HEK293 (cell line): Measurements from ENCODE around the gene MAN2A2.

Experiments
- CTCF ChIA-PET: fragments of 350-600 bp; formaldehyde crosslinking; extraction: SDS; loops from one replicate; lab custom pipeline; 2021; ENCODE audit warnings: antibody characterized with exemption; lab: Yijun Ruan, JAX
- POLR2A ChIA-PET: fragments of 300-600 bp; formaldehyde crosslinking; extraction: SDS; loops from one replicate; lab custom pipeline; 2020; ENCODE audit warnings: antibody characterized with exemption, inconsistent platforms; lab: Yijun Ruan, JAX
- H3K27ac ChIP-seq: fragments of 200-500 bp; sonication (Bioruptor generic); 2 replicates; pipeline ENCODE4 v1.5.1; 2014; ENCODE audit warnings: low read depth, low read length, control low read depth, inconsistent platforms; ENCODE audit errors: extremely low read depth
- H3K36me3 ChIP-seq, 2 experiments: fragments of 200-500 bp in 1 of 2; sonication (Bioruptor generic) in 1 of 2; 1 replicate in 1 of 2; 2 replicates in 1 of 2; pipeline ENCODE4 v1.5.1; 2014 to 2017; ENCODE audit warnings: inconsistent platforms in 2 of 2, low read length in 2 of 2; ENCODE audit not compliant: control insufficient read depth in 2 of 2, insufficient read depth in 1 of 2
- H3K4me1 ChIP-seq: fragments of 200-500 bp; sonication (Bioruptor generic); 2 replicates; pipeline ENCODE4 v1.5.1; 2014; ENCODE audit warnings: mild to moderate bottlenecking, low read length, inconsistent platforms; ENCODE audit not compliant: control insufficient read depth, insufficient read depth
- H3K4me3 ChIP-seq: 2 replicates; pipeline ENCODE4 v1.5.1; 2011; ENCODE audit warnings: low read depth, mild to moderate bottlenecking, control low read depth, low read length, moderate library complexity
- H3K9me3 ChIP-seq: fragments of 200-500 bp; sonication (Bioruptor generic); 2 replicates; pipeline ENCODE4 v1.5.1; 2014; ENCODE audit warnings: low read depth, low read length, inconsistent platforms; ENCODE audit not compliant: control insufficient read depth, insufficient read depth
- ATF2 ChIP-seq: fragments of 450-650 bp; formaldehyde crosslinking; IDR thresholded peaks from 2 replicates; pipeline ENCODE4 v1.5.1; 2016; ENCODE audit warnings: missing biosample characterization, missing genetic modification characterization, low read depth
- ELK4 ChIP-seq: IDR thresholded peaks from 2 replicates; pipeline ENCODE4 v1.6.1; 2011; ENCODE audit warnings: mild to moderate bottlenecking, low read depth, low read length, borderline replicate concordance
- KLF10 ChIP-seq: fragments of 450-650 bp; IDR thresholded peaks from 2 replicates; pipeline ENCODE4 v1.5.1; 2018; ENCODE audit warnings: missing biosample characterization, mild to moderate bottlenecking, missing genetic modification characterization
- ZBTB26 ChIP-seq: fragments of 450-650 bp; formaldehyde crosslinking; optimal IDR thresholded peaks from 2 replicates; pipeline ENCODE3; 2016; ENCODE audit warnings: missing biosample characterization, mild to moderate bottlenecking, missing genetic modification characterization
- ZBTB48 ChIP-seq: fragments of 450-650 bp; formaldehyde crosslinking; IDR thresholded peaks from 2 replicates; pipeline ENCODE4 v1.5.1; 2016; ENCODE audit warnings: missing biosample characterization, missing genetic modification characterization
- ZFP41 ChIP-seq: fragments of 450-650 bp; formaldehyde crosslinking; IDR thresholded peaks from 2 replicates; pipeline ENCODE4 v1.5.1; 2016; ENCODE audit warnings: missing biosample characterization, missing genetic modification characterization, borderline replicate concordance
- ZNF112 ChIP-seq: fragments of 450-650 bp; formaldehyde crosslinking; IDR thresholded peaks from 2 replicates; pipeline ENCODE4 v1.5.0; 2017; ENCODE audit warnings: missing biosample characterization, missing genetic modification characterization
- ZNF121 ChIP-seq: fragments of 450-650 bp; formaldehyde crosslinking; IDR thresholded peaks from 2 replicates; pipeline ENCODE4 v1.5.1; 2016; ENCODE audit warnings: missing biosample characterization, missing genetic modification characterization
- ZNF202 ChIP-seq: fragments of 450-650 bp; formaldehyde crosslinking; IDR thresholded peaks from 2 replicates; pipeline ENCODE4 v1.5.1; 2016; ENCODE audit warnings: missing biosample characterization, missing genetic modification characterization, borderline replicate concordance
- ZNF223 ChIP-seq: fragments of 450-650 bp; formaldehyde crosslinking; IDR thresholded peaks from 2 replicates; pipeline ENCODE4 v1.5.1; 2016; ENCODE audit warnings: missing biosample characterization, missing genetic modification characterization
- ZNF266 ChIP-seq: fragments of 450-650 bp; formaldehyde crosslinking; IDR thresholded peaks from 2 replicates; pipeline ENCODE4 v1.5.1; 2016; ENCODE audit warnings: missing biosample characterization, missing genetic modification characterization, low read depth
- ZNF292 ChIP-seq: fragments of 450-650 bp; formaldehyde crosslinking; IDR thresholded peaks from 2 replicates; pipeline ENCODE4 v1.5.1; 2016; ENCODE audit warnings: low read depth, missing biosample characterization, missing genetic modification characterization, borderline replicate concordance
- ZNF324 ChIP-seq: fragments of 450-650 bp; formaldehyde crosslinking; IDR thresholded peaks from 2 replicates; pipeline ENCODE4 v1.5.1; 2016; ENCODE audit warnings: missing biosample characterization, missing genetic modification characterization
- ZNF350 ChIP-seq: fragments of 450-650 bp; formaldehyde crosslinking; IDR thresholded peaks from 2 replicates; pipeline ENCODE4 v1.5.0; 2017; ENCODE audit warnings: missing biosample characterization, mild to moderate bottlenecking, missing genetic modification characterization
- ZNF404 ChIP-seq: fragments of 450-650 bp; formaldehyde crosslinking; IDR thresholded peaks from 2 replicates; pipeline ENCODE4 v1.5.1; 2017; ENCODE audit warnings: missing biosample characterization, missing genetic modification characterization
- ZNF560 ChIP-seq: fragments of 450-650 bp; formaldehyde crosslinking; IDR thresholded peaks from 2 replicates; pipeline ENCODE4 v1.5.1; 2017; ENCODE audit warnings: missing biosample characterization, missing genetic modification characterization, borderline replicate concordance
- ZNF580 ChIP-seq: fragments of 450-650 bp; formaldehyde crosslinking; IDR thresholded peaks from 2 replicates; pipeline ENCODE4 v1.5.1; 2016; ENCODE audit warnings: missing biosample characterization, missing genetic modification characterization
- ZNF624 ChIP-seq: fragments of 450-650 bp; formaldehyde crosslinking; IDR thresholded peaks from 2 replicates; pipeline ENCODE4 v1.5.1; 2017; ENCODE audit warnings: missing biosample characterization, missing genetic modification characterization
- ZNF645 ChIP-seq: fragments of 450-650 bp; formaldehyde crosslinking; IDR thresholded peaks from 2 replicates; pipeline ENCODE4; 2016; ENCODE audit warnings: missing biosample characterization, missing genetic modification characterization
- ZNF701 ChIP-seq: fragments of 450-650 bp; formaldehyde crosslinking; IDR thresholded peaks from 2 replicates; pipeline ENCODE4 v1.5.1; 2016; ENCODE audit warnings: missing biosample characterization, missing genetic modification characterization
- ZNF768 ChIP-seq: fragments of 450-650 bp; formaldehyde crosslinking; IDR thresholded peaks from 2 replicates; pipeline ENCODE4 v1.5.1; 2018; ENCODE audit warnings: missing biosample characterization, mild to moderate bottlenecking, missing genetic modification characterization
- TF ChIP-seq, protein P1 (sequence below): fragments of 450-650 bp; IDR thresholded peaks from 2 replicates; pipeline ENCODE4 v1.5.1; 2018; ENCODE audit warnings: missing biosample characterization, missing genetic modification characterization

MAN2A2 gene

DNA sequence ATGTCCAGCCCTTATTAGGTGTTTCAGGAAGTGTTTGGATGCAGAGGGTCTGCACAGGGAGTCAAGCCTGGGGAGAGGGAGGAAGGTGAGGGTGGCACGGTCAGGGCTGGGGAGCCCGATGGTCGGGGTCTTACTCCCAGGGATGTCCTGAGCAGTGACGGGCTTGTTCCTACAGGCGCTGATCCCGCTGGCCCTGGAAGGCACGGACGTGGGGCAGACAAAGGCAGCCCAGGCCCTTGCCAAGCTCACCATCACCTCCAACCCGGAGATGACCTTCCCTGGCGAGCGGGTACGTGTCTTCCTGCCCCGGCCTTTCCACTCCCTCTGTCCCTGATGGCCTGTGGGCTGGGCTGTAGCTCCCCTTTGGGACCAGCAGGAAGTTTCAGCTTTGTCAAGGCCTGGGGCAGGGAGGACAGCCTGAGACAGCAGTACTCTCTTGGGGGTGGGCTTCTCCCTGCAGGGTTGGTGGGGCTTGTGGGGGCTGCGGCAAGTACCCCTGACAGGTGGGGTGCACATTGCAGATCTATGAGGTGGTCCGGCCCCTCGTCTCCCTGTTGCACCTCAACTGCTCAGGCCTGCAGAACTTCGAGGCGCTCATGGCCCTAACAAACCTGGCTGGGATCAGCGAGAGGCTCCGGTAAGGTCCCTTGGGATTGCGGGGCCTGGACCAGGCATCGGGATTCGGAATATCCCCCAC is 47.0 kb downstream of the MAN2A2 start:
- no peak overlapping the region for H3K27ac ChIP-seq
- no peak overlapping the region for H3K4me3 ChIP-seq
- peaks cover 44 to 84% of the 10 kb centered on the region in 2 experiments for H3K36me3 ChIP-seq
- H3K4me1 ChIP-seq: no peaks in the 10 kb centered on the region
- CTCF ChIA-PET: interaction anchor here (0.8 to 2.0 kb wide), 3 partner anchors 16 to 322 kb away, joined by 3 to 8 read pairs (median 3); partner anchors contain the start of genes HDDC3 and UNC45A
- POLR2A ChIA-PET: interaction anchor here (1.0 kb wide), 1 partner anchor 15 kb away, joined by 4 read pairs; the partner anchor contains the start of gene UNC45A
- TF ChIP-seq ZNF292 (tag by site-specific recombination) (no peak), ZNF580 (tag by site-specific recombination) (no peak), ZNF223 (tag by site-specific recombination) (no peak), ATF2 (tag by site-specific recombination) (no peak), ELK4 (no peak), ZNF768 (tag by site-specific recombination) (no peak)
- H3K9me3 ChIP-seq: no peaks in the 10 kb centered on the region

- no peak overlapping the region for H3K4me3 ChIP-seq
- no peak for TF ChIP-seq ZNF645 (tag by site-specific recombination)
- no peak for TF ChIP-seq ZNF266 (tag by site-specific recombination)
- H3K4me1 ChIP-seq: no peaks in the 10 kb centered on the region
- H3K36me3 ChIP-seq: peaks cover 41 to 80% of the 10 kb centered on the region in 2 experiments
- H3K9me3 ChIP-seq: no peaks in the 10 kb centered on the region
- ChIA-PET CTCF (interaction anchor here (0.8 to 2.0 kb wide), 3 partner anchors 16 to 321 kb away, joined by 3 to 8 read pairs (median 3); partner anchors contain the start of genes HDDC3 and UNC45A), POLR2A (no interaction called here)
- H3K27ac ChIP-seq: no peak overlapping the region
Observed at GRCh38 chr15:90950676-90951075, 47.6 kb downstream of the MAN2A2 start.

GRCh38 chr15:90952901-90953677 is 50.0 kb downstream of the MAN2A2 start:
- POLR2A ChIA-PET: interaction anchor here (0.7 to 7.8 kb wide), 4 partner anchors 9 to 69 kb away, joined by 5 to 179 read pairs (median 12); partner anchors contain the start of genes HDDC3, PRC1, UNC45A and VPS33B

More at GRCh38 chr15:90952901-90953677, 50.0 kb downstream of the MAN2A2 start:
- no peaks in the 10 kb centered on the region for H3K9me3 ChIP-seq
- no peak overlapping the region for H3K4me3 ChIP-seq
- no peak overlapping the region for H3K27ac ChIP-seq
- CTCF ChIA-PET: interaction anchor here (0.5 to 11.9 kb wide), 4 partner anchors 8 to 739 kb away, joined by 3 to 163 read pairs (median 23); partner anchors contain the start of genes HDDC3 and UNC45A
- H3K36me3 ChIP-seq: peaks cover 36 to 69% of the 10 kb centered on the region in 2 experiments
- H3K4me1 ChIP-seq: no peaks in the 10 kb centered on the region; the same call in 1 of the 2 replicates
- TF ChIP-seq KLF10: no peak
- no peak for TF ChIP-seq ZNF223 (tag by site-specific recombination)
- no peak for TF ChIP-seq ZFP41 (tag by site-specific recombination)
- TF ChIP-seq ZNF560 (tag by site-specific recombination): no peak
- no peak for TF ChIP-seq ZNF202 (tag by site-specific recombination)
- TF ChIP-seq ZNF350 (tag by site-specific recombination): no peak
- TF ChIP-seq, protein P1, sequence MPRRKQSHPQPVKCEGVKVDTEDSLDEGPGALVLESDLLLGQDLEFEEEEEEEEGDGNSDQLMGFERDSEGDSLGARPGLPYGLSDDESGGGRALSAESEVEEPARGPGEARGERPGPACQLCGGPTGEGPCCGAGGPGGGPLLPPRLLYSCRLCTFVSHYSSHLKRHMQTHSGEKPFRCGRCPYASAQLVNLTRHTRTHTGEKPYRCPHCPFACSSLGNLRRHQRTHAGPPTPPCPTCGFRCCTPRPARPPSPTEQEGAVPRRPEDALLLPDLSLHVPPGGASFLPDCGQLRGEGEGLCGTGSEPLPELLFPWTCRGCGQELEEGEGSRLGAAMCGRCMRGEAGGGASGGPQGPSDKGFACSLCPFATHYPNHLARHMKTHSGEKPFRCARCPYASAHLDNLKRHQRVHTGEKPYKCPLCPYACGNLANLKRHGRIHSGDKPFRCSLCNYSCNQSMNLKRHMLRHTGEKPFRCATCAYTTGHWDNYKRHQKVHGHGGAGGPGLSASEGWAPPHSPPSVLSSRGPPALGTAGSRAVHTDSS (tag by site-specific recombination): no peak
- TF ChIP-seq ZNF112 (tag by site-specific recombination): no peak
- no peak for TF ChIP-seq ZNF701 (tag by site-specific recombination)
- no peak for TF ChIP-seq ZBTB26 (tag by site-specific recombination)
- TF ChIP-seq ZNF324 (tag by site-specific recombination): no peak
- no peak for TF ChIP-seq ZNF624 (tag by site-specific recombination)
- TF ChIP-seq ZNF121: no peak
- TF ChIP-seq ZBTB48 (tag by site-specific recombination): no peak
- no peak for TF ChIP-seq ZNF404 (tag by site-specific recombination)
